Sigmoid colon (tissue), 7 donors: ENCODE measurements around the gene SLC8A3. TPM values are rescaled to one million over a fixed set of nuclear protein-coding genes. Genes with fewer than 3 reads are reported as not detected.

Experiments
- DNase-seq: peaks from one replicate; pipeline ENCODE4 v3.0.0-alpha.2; 2019
- H3K27ac ChIP-seq, 4 donors: fragments of 200-600 bp; sonication (generic); one replicate each; pipeline ENCODE4 v1.5.1; 2016 to 2019; ENCODE audit warnings: mild to moderate bottlenecking in 1 of 4
- H3K27me3 ChIP-seq, 3 donors: fragments of 200-600 bp; sonication (generic); one replicate each; pipeline ENCODE4 v1.5.1; 2019; ENCODE audit warnings: mild to moderate bottlenecking in 1 of 3
- H3K36me3 ChIP-seq, 4 donors: fragments of 200-600 bp; sonication (generic); one replicate each; pipeline ENCODE4 v1.5.1; 2016 to 2019
- H3K4me1 ChIP-seq, 4 donors: fragments of 200-600 bp; sonication (generic); one replicate each; pipeline ENCODE4 v1.5.1; 2017 to 2019
- H3K4me3 ChIP-seq, 4 donors: fragments of 200-600 bp; sonication (generic); one replicate each; pipeline ENCODE4 v1.5.1; 2017 to 2019; ENCODE audit warnings: mild to moderate bottlenecking in 2 of 4, moderate library complexity in 1 of 4
- H3K9me3 ChIP-seq, 4 donors: fragments of 200-600 bp in 3 of 4; sonication (generic) in 3 of 4; one replicate each; pipeline versions ENCODE4 v1.5.1 to v1.6.1; 2013 to 2019
- CTCF ChIP-seq, 4 experiments: fragments of 450-650 bp in 3 of 4; fragments of 200-600 bp in 1 of 4; IDR thresholded peaks; one replicate each; pipeline ENCODE4 v1.5.1; 2016 to 2019; ENCODE audit warnings: antibody characterized with exemption in 4 of 4, mild to moderate bottlenecking in 3 of 4, moderate library complexity in 2 of 4
- EP300 ChIP-seq, 4 donors: sonication (generic); formaldehyde crosslinking; IDR thresholded peaks; one replicate each; pipeline ENCODE4 v1.6.1; 2017; ENCODE audit warnings: antibody characterized with exemption in 4 of 4
- POLR2A ChIP-seq, 2 donors: fragments of 450-650 bp; IDR thresholded peaks; one replicate each; pipeline ENCODE4 v1.6.1; 2016; ENCODE audit warnings: antibody characterized with exemption in 2 of 2, mild to moderate bottlenecking in 2 of 2, moderate library complexity in 2 of 2
- POLR2AphosphoS5 ChIP-seq, 4 donors: sonication (generic); formaldehyde crosslinking; IDR thresholded peaks; one replicate each; pipeline ENCODE4 v1.6.1; 2017; ENCODE audit warnings: antibody characterized with exemption in 4 of 4
- WGBS, 2 donors: extraction: QIAGEN DNeasy Blood & Tissue Kit; methylation state at CpG; one replicate each; pipeline ENCODE4 v1.1.7; 2013; 5-methylcytosine and 5-hydroxymethylcytosine counted together
- intact Hi-C: fragments of 100-400 bp; cut with DNase I; formaldehyde crosslinking; loops from one replicate; pipeline ENCODE4 v1.15.1; 2023
- polyA plus RNA-seq, 3 donors: library from polyadenylated mRNA; stranded (reverse); fragments of 200-250 nt; gene quantifications; one replicate each; pipeline ENCODE4 v1.2.3, GENCODE V29; 2013
- total RNA-seq, 4 donors: library from RNA; depleted of rRNA; stranded (reverse); fragments of >200 nt; gene quantifications; one replicate each; pipeline ENCODE4 v1.1.0, GENCODE V29; 2016
- donor health status: healthy with polysubstance abuse.
- donor health status: Bipolar disorder and iron deficiency.
- donor health status: healthy.

The SLC8A3 gene
- total and polyA plus RNA-seq, 7 donors = 0.17 to 0.82 (median 0.31) TPM; not detected in 3

DNA sequence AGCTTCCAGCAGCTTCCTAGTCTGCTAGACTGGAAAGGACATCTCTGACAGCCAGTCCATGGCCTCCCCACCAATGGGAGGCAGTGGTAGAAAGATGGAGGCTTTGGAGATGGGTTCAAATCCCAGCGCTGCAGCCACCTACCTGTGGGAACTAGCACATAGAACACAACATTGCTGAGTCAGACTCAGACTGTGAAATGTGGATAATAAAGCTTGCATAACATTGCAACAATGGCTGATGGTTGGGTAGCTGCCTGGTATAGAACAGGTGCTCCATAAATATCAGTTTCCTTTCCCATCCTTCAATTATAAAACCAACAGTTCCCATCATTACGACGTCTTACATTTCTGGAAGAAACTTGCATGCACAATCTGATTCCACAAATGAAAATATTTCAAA, 94.6 kb downstream of the SLC8A3 start:
- Histone ChIP-seq H3K27me3 (no peaks in the 10 kb centered on the region), H3K4me3 (no peak overlapping the region), H3K27ac (no peak overlapping the region), H3K4me1 (peaks cover 0 to 25% (median 13%) of the 10 kb centered on the region in 4 donors), H3K9me3 (no peaks in the 10 kb centered on the region), H3K36me3 (no peaks in the 10 kb centered on the region)
- no peak for DNase-seq
- TF ChIP-seq POLR2A (IDR thresholded peaks at IDR 0.05) (no peak), POLR2AphosphoS5 (IDR thresholded peaks at IDR 0.05) (no peak), EP300 (IDR thresholded peaks at IDR 0.05) (no peak), CTCF (IDR thresholded peaks at IDR 0.05) (no peak)
- intact Hi-C loops = no loop called here
- WGBS, 2 donors = 87 to 88% methylated on average over 3 of the region's 3 CpGs

- WGBS, 2 donors = 80 to 90% methylated on average over 2 of the region's 2 CpGs
- H3K9me3 ChIP-seq = no peaks in the 10 kb centered on the region
- H3K27ac ChIP-seq = no peak overlapping the region
- no peak overlapping the region for H3K4me3 ChIP-seq
- no peaks in the 10 kb centered on the region for H3K27me3 ChIP-seq
- intact Hi-C loops = no loop called here
- peaks cover 0 to 15% (median 6%) of the 10 kb centered on the region in 4 donors for H3K4me1 ChIP-seq
- TF ChIP-seq POLR2AphosphoS5 (IDR thresholded peaks at IDR 0.05) (no peak), EP300 (IDR thresholded peaks at IDR 0.05) (no peak), POLR2A (IDR thresholded peaks at IDR 0.05) (no peak), CTCF (IDR thresholded peaks at IDR 0.05) (no peak)
- no peaks in the 10 kb centered on the region for H3K36me3 ChIP-seq
- DNase-seq = no peak
These were observed 95.6 kb downstream of the SLC8A3 start for GRCh38 chr14:70093156-70093555.

- peaks cover 0 to 5% (median 0%) of the 10 kb centered on the region in 3 donors for H3K27me3 ChIP-seq
- H3K36me3 ChIP-seq = no peaks in the 10 kb centered on the region
- WGBS, 2 donors = 5 to 13% methylated on average over 2 of the region's 2 CpGs
- TF ChIP-seq POLR2A (IDR thresholded peaks at IDR 0.05) (no peak), EP300 (IDR thresholded peaks at IDR 0.05) (no peak), POLR2AphosphoS5 (IDR thresholded peaks at IDR 0.05) (no peak), CTCF (IDR thresholded peaks at IDR 0.05) (no peak)
- no peak for DNase-seq
- H3K4me1 ChIP-seq = no peaks in the 10 kb centered on the region
- no peak overlapping the region for H3K27ac ChIP-seq
- no peaks in the 10 kb centered on the region for H3K9me3 ChIP-seq
- no peak overlapping the region for H3K4me3 ChIP-seq
- intact Hi-C loops = no loop called here
These were observed 101.4 kb downstream of the SLC8A3 start for GRCh38 chr14:70087380-70087697.

DNA sequence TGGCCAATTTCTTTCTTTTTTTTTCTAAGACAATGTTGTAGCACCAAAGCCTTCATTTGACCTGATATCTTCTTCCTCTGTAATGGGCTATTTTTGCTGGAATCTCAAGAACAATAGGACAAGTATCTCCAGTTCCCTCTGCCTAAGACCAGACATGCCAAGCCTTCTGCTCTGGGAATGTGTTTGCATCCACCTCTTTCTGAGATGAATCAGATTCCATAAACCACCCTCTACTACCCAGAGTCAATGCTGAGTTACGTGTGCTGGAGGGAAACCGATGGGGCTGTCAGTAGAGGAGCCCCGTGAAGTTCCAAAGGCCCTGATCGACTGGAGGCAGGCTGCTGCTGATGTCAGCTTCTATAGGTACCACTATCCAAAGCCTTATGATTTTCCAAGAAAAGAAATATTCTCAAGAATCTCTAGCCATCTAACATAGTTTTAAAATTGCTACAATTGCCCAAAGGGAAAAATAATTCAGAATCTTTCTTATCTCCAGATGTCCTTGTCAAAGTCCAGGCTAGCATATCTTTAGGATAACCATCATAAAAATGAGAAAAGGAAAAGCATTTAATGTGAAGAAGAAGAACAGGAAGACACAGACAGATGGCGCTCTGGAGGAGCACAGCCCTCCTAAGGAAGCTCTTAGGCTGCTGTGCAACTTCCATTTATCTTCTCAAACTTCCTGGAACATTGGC, 101.9 kb downstream of the SLC8A3 start:
- no peaks in the 10 kb centered on the region for H3K4me1 ChIP-seq
- no peak overlapping the region for H3K27ac ChIP-seq
- no peaks in the 10 kb centered on the region for H3K36me3 ChIP-seq
- intact Hi-C loops = no loop called here
- H3K4me3 ChIP-seq = no peak overlapping the region
- H3K27me3 ChIP-seq = peaks cover 0 to 10% (median 0%) of the 10 kb centered on the region in 3 donors
- H3K9me3 ChIP-seq = no peaks in the 10 kb centered on the region
- WGBS, 2 donors = 44 to 58% methylated on average over 5 of the region's 5 CpGs
- no peak for DNase-seq
- no peak for TF ChIP-seq POLR2AphosphoS5 (IDR thresholded peaks at IDR 0.05)
- TF ChIP-seq CTCF (IDR thresholded peaks at IDR 0.05) = peak in 2 of 4 experiments; percentile 11 to 19
- TF ChIP-seq POLR2A (IDR thresholded peaks at IDR 0.05) = no peak
- TF ChIP-seq EP300 (IDR thresholded peaks at IDR 0.05) = no peak

GRCh38 chr14:70084226-70084625, 104.5 kb downstream of the SLC8A3 start:
- TF ChIP-seq EP300 (IDR thresholded peaks at IDR 0.05) (no peak), POLR2AphosphoS5 (IDR thresholded peaks at IDR 0.05) (no peak), CTCF (IDR thresholded peaks at IDR 0.05) (no peak), POLR2A (IDR thresholded peaks at IDR 0.05) (no peak)
- Histone ChIP-seq H3K27ac (no peak overlapping the region), H3K4me3 (no peak overlapping the region), H3K27me3 (peaks cover 0 to 11% (median 0%) of the 10 kb centered on the region in 3 donors), H3K9me3 (no peaks in the 10 kb centered on the region), H3K4me1 (no peaks in the 10 kb centered on the region), H3K36me3 (no peaks in the 10 kb centered on the region)
- DNase-seq = no peak
- 56 to 60% methylated on average over 2 of the region's 2 CpGs for WGBS, 2 donors
- intact Hi-C loops = no loop called here
